GM12878 (cell line): ENCODE measurements around the gene PMAIP1. TPM values are rescaled to one million over a fixed set of nuclear protein-coding genes. Genes with fewer than 3 reads are reported as not detected.

ENCODE experiments used
- GABPA ChIP-seq: IDR thresholded peaks from 2 replicates; pipeline ENCODE4 v1.6.1; 2014; ENCODE audit warnings: antibody characterized with exemption, low read depth, mild to moderate bottlenecking, inconsistent platforms
- MXI1 ChIP-seq: fragments of 150-350 bp; IDR thresholded peaks from 2 replicates; pipeline ENCODE4 v1.6.1; 2011; ENCODE audit warnings: low read depth, mild to moderate bottlenecking, inconsistent platforms, low read length, improper control_type of control experiment
- POLR2AphosphoS2 ChIP-seq: IDR thresholded peaks from 2 replicates; pipeline ENCODE4 v1.6.1; 2011; ENCODE audit warnings: low read depth, mild to moderate bottlenecking, low read length, improper control_type of control experiment, moderate library complexity
- POU2F2 ChIP-seq: IDR thresholded peaks from 3 replicates; pipeline ENCODE4 v1.6.1; 2011; ENCODE audit warnings: low read depth, mild to moderate bottlenecking, low read length, borderline replicate concordance
- RUNX3 ChIP-seq: IDR thresholded peaks from 2 replicates; pipeline ENCODE4 v1.6.1; 2012; ENCODE audit warnings: low read length, inconsistent platforms
- SMAD1 ChIP-seq: fragments of 450-650 bp; IDR thresholded peaks from 2 replicates; pipeline ENCODE4 v1.6.1; 2018; ENCODE audit warnings: mild to moderate bottlenecking, low read depth; ENCODE audit not compliant: partially characterized antibody
- USF2 ChIP-seq: IDR thresholded peaks from 2 replicates; pipeline ENCODE4 v1.6.1; 2011; ENCODE audit warnings: low read depth, low read length, improper control_type of control experiment, borderline replicate concordance
- ZNF207 ChIP-seq: fragments of 450-650 bp; IDR thresholded peaks from 2 replicates; pipeline ENCODE4 v1.6.1; 2014; ENCODE audit warnings: antibody characterized with exemption, mild to moderate bottlenecking, borderline replicate concordance
- ZNF384 ChIP-seq: IDR thresholded peaks from 2 replicates; pipeline ENCODE4 v1.6.1; 2012; ENCODE audit warnings: low read depth, mild to moderate bottlenecking, low read length, improper control_type of control experiment, borderline replicate concordance
- ZNF592 ChIP-seq: fragments of 450-650 bp; IDR thresholded peaks from 2 replicates; pipeline ENCODE4 v1.6.1; 2017; ENCODE audit warnings: mild to moderate bottlenecking, moderate library complexity
- ZSCAN29 ChIP-seq: fragments of 450-650 bp; IDR thresholded peaks from 2 replicates; pipeline ENCODE4 v1.6.1; 2017; ENCODE audit warnings: mild to moderate bottlenecking, moderate library complexity
- polyA plus RNA-seq, 11 experiments: library from polyadenylated mRNA; depleted of rRNA in 4 of 11; unstranded in 6 of 11; stranded (reverse) in 5 of 11; fragments of >200 nt; fragmentation: Nextera tagmentation in 4 of 11; fragmentation: Illumina TruSeq in 1 of 11; extraction: Ambion mirVana in 4 of 11; extraction: Trizol in 1 of 11; gene quantifications; 1 replicate in 1 of 11; 2 replicates in 10 of 11; pipeline versions ENCODE4 v1.2.1 to v1.2.3, GENCODE V29; 2011 to 2016; ENCODE audit warnings: inconsistent platforms in 2 of 11, missing spikeins in 2 of 11, low read depth in 1 of 11
- total RNA-seq, 4 experiments: library from RNA; depleted of rRNA in 3 of 4; stranded (reverse); fragments of >200 nt in 3 of 4; fragmentation: Illumina TruSeq in 1 of 4; extraction: Trizol in 1 of 4; gene quantifications; 2 replicates each; pipeline versions ENCODE4 v1.2.1 to v1.2.3, GENCODE V29; 2013 to 2021

Gene PMAIP1
- total and polyA plus RNA-seq, 10 of the 15 experiments (the other 5 are each of a cell fraction or from before 2014, with no cell fraction given), result 74.0 to 219 (median 112) TPM

GRCh38 chr18:59941331-59941730 lies 41.5 kb downstream of the PMAIP1 start (continued):
- no peak for TF ChIP-seq SMAD1
- no peak for TF ChIP-seq ZNF384
- TF ChIP-seq GABPA, result no peak
- no peak for TF ChIP-seq MXI1
- no peak for TF ChIP-seq ZNF592
- no peak for TF ChIP-seq POU2F2
- TF ChIP-seq ZNF207, result no peak
- no peak for TF ChIP-seq ZSCAN29
- no peak for TF ChIP-seq USF2
- TF ChIP-seq POLR2AphosphoS2, result no peak
- TF ChIP-seq RUNX3, result no peak
